ENCODE data around the gene FBXW8. TPM values are rescaled to one million over a fixed set of nuclear protein-coding genes. Genes with fewer than 3 reads are reported as not detected.

Gene FBXW8
- total and polyA plus RNA-seq, 12 donors, result 2.4 to 11.3 (median 7.4) TPM

- Histone ChIP-seq H3K4me1 (peaks cover 5 to 25% (median 10%) of the 10 kb centered on the region in 9 donors), H3K27ac (no peak overlapping the region), H3K9me3 (no peaks in the 10 kb centered on the region), H3K36me3 (peaks cover 0 to 88% (median 28%) of the 10 kb centered on the region in 9 donors), H3K27me3 (no peaks in the 10 kb centered on the region), H3K4me3 (no peak overlapping the region)
- no peak for TF ChIP-seq CTCF (IDR thresholded peaks at IDR 0.05)
- ATAC-seq (no peak), DNase-seq (no peak)
- 87 to 88% methylated on average over 24 of the region's 24 CpGs for WGBS, 2 donors
- intact Hi-C loops (cut with DNase I), result loop anchor here in 7 of 10 donors (2.0 to 10.0 kb wide), 7 partner anchors 91 to 131 kb away; no protein-coding TSS in a partner anchor
Observed at GRCh38 chr12:117023998-117024960, 113.5 kb downstream of the FBXW8 start.

GRCh38 chr12:117024961-117025480 lies 114.3 kb downstream of the FBXW8 start:
- intact Hi-C loops (cut with DNase I), result loop anchor here (1.0 to 10.0 kb wide), 10 partner anchors 90 to 130 kb away; no protein-coding TSS in a partner anchor
- TF ChIP-seq CTCF (IDR thresholded peaks at IDR 0.05), result no peak
- H3K27ac ChIP-seq, result peak overlapping the region in 4 of 10 donors; percentile 25 to 52 (median 46)
- H3K27me3 ChIP-seq, result no peaks in the 10 kb centered on the region
- DNase-seq (no peak), ATAC-seq (peak in 1 of 8 donors; percentile 1)
- H3K36me3 ChIP-seq, result peaks cover 0 to 88% (median 28%) of the 10 kb centered on the region in 9 donors
- H3K4me1 ChIP-seq, result peaks cover 5 to 33% (median 11%) of the 10 kb centered on the region in 9 donors
- H3K4me3 ChIP-seq, result no peak overlapping the region
- no peaks in the 10 kb centered on the region for H3K9me3 ChIP-seq
- 83 to 88% methylated on average over 10 of the region's 10 CpGs for WGBS, 2 donors

GRCh38 chr12:117025481-117026151 lies 114.9 kb downstream of the FBXW8 start:
- intact Hi-C loops (cut with DNase I), result loop anchor here in 9 of 10 donors (1.0 to 10.0 kb wide), 10 partner anchors 89 to 129 kb away; no protein-coding TSS in a partner anchor
- Histone ChIP-seq H3K36me3 (peaks cover 0 to 90% (median 28%) of the 10 kb centered on the region in 9 donors), H3K27ac (peak overlapping the region in 7 of 10 donors; percentile 7 to 52 (median 28)), H3K4me3 (no peak overlapping the region), H3K4me1 (peaks cover 5 to 39% (median 15%) of the 10 kb centered on the region in 9 donors), H3K27me3 (no peaks in the 10 kb centered on the region), H3K9me3 (no peaks in the 10 kb centered on the region)
- 19 to 24% methylated on average over 14 of the region's 14 CpGs for WGBS, 2 donors
- DNase-seq (peak; percentile 56 to 63), ATAC-seq (peak; percentile 71 to 92 (median 84))
- peak; percentile 84 to 97 (median 95) for TF ChIP-seq CTCF (IDR thresholded peaks at IDR 0.05)

- peak overlapping the region in 4 of 10 donors; percentile 24 to 48 (median 40) for H3K27ac ChIP-seq
- H3K36me3 ChIP-seq, result peaks cover 0 to 89% (median 28%) of the 10 kb centered on the region in 9 donors
- no peaks in the 10 kb centered on the region for H3K9me3 ChIP-seq
- no peak for TF ChIP-seq CTCF (IDR thresholded peaks at IDR 0.05)
- DNase-seq (no peak), ATAC-seq (peak in 3 of 8 donors; percentile 3 to 32 (median 31))
- H3K4me3 ChIP-seq, result no peak overlapping the region
- intact Hi-C loops (cut with DNase I), result loop anchor here in 4 of 10 donors (2.0 to 10.0 kb wide), 5 partner anchors 88 to 128 kb away; no protein-coding TSS in a partner anchor
- WGBS, 2 donors, result 69% methylated on average over 4 of the region's 4 CpGs
- H3K4me1 ChIP-seq, result peaks cover 5 to 43% (median 17%) of the 10 kb centered on the region in 9 donors
- H3K27me3 ChIP-seq, result no peaks in the 10 kb centered on the region
Observed at GRCh38 chr12:117026343-117026742, 115.6 kb downstream of the FBXW8 start.
